NCI-H2196 treated with DMSO at 0.1 percent for 48 hours (cell line): ENCODE data around the gene SLC46A1.
A peak's percentile ranks its signal among the peaks of the same experiment; 100 is the strongest.
"Not testable (repeated sequence)": the region's sequence is repeated elsewhere in the genome, so short reads cannot be mapped to it uniquely, and the experiment has no call there.

Experiments used
- DNase-seq: peaks from one replicate; lab custom pipeline; 2025; ENCODE audit not compliant: unreplicated experiment; lab: John Stamatoyannopoulos, UW

SLC46A1 gene

GRCh38 chr17:28405632-28406472 is at the start of gene SLC46A1:
Gene SLC46A1, minus strand, starts transcription at chr17:28406212. Its CDS starts 98 bp downstream, at chr17:28406114.
- peak; percentile 17 for DNase-seq

GRCh38 chr17:28449859-28450258 is 43.8 kb upstream of the SLC46A1 start:
- DNase-seq = no peak

GRCh38 chr17:28447396-28447760 is 41.4 kb upstream of the SLC46A1 start:
- no peak for DNase-seq

- no peak for DNase-seq
Observed at GRCh38 chr17:28446716-28447395, 40.8 kb upstream of the SLC46A1 start.

- no peak for DNase-seq
Observed at GRCh38 chr17:28443901-28444638, 38.1 kb upstream of the SLC46A1 start.

- not testable (repeated sequence) for DNase-seq
Observed at GRCh38 chr17:28434326-28434725, 28.3 kb upstream of the SLC46A1 start.

- DNase-seq = no peak
Observed at GRCh38 chr17:28433721-28434120, 27.7 kb upstream of the SLC46A1 start.

- not testable (repeated sequence) for DNase-seq
Observed at GRCh38 chr17:28427982-28428381, 22.0 kb upstream of the SLC46A1 start.

GRCh38 chr17:28427371-28427770 is 21.4 kb upstream of the SLC46A1 start:
- no peak for DNase-seq

GRCh38 chr17:28426081-28426519 is 20.1 kb upstream of the SLC46A1 start:
- no peak for DNase-seq

GRCh38 chr17:28425206-28425605 is 19.2 kb upstream of the SLC46A1 start:
- no peak for DNase-seq

- DNase-seq = no peak
Observed at GRCh38 chr17:28421787-28422305, 15.8 kb upstream of the SLC46A1 start.

- peak; percentile 10 for DNase-seq
Observed at GRCh38 chr17:28416703-28417311, 10.8 kb upstream of the SLC46A1 start.

- no peak for DNase-seq
Observed at GRCh38 chr17:28415886-28416285, 9.9 kb upstream of the SLC46A1 start.

- no peak for DNase-seq
Observed at GRCh38 chr17:28413804-28414203, 7.8 kb upstream of the SLC46A1 start.

GRCh38 chr17:28412099-28412498 is 6.1 kb upstream of the SLC46A1 start:
- no peak for DNase-seq

GRCh38 chr17:28407974-28408306 is 1.9 kb upstream of the SLC46A1 start:
- DNase-seq = no peak

GRCh38 chr17:28407130-28407973 is 1.3 kb upstream of the SLC46A1 start:
- no peak for DNase-seq

GRCh38 chr17:28406473-28406814 is 432 bp upstream of the SLC46A1 start:
- peak; percentile 5 for DNase-seq
